GM12892 (cell line): ENCODE results near the gene ARHGEF10L.

Experiments
- POLR2A ChIP-seq: IDR thresholded peaks from 2 replicates; pipeline ENCODE4 v1.6.1; 2011; ENCODE audit warnings: low read depth, low read length, control low read depth
- POLR2AphosphoS5 ChIP-seq: IDR thresholded peaks from 2 replicates; pipeline ENCODE4 v1.6.1; 2011; ENCODE audit warnings: low read depth, low read length, control low read depth
- TAF1 ChIP-seq: IDR thresholded peaks from 2 replicates; pipeline ENCODE4 v1.6.1; 2011; ENCODE audit warnings: low read depth, mild to moderate bottlenecking, control low read depth, low read length, borderline replicate concordance

DNA sequence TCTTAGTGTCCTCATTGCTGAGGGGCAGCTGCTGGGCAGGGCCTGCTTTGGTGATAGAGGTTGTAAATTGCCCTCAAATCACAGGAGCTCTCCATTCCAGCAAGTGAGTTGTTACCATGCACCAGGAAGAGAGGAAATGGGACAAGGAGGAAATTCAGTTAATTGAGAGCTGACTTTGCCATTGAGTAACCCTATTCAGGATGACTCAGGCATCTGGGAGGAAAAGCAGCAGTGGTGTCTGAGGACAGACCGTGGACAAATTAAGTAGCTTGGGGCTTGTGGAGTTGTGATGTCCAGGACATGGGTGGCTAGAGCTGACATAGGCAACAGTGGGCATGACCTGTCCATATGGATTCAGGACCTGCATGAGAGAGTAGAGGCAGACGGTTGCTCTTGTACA lies 5.9 kb downstream of the ARHGEF10L start:
- TF ChIP-seq POLR2AphosphoS5: no peak
- no peak for TF ChIP-seq TAF1
- no peak for TF ChIP-seq POLR2A
